Keratinocyte (primary cell): ENCODE data around the gene SEMA4D. TPM values are rescaled to one million over a fixed set of nuclear protein-coding genes. Genes with fewer than 3 reads are reported as not detected.
"Not testable (repeated sequence)": the region's sequence is repeated elsewhere in the genome, so short reads cannot be mapped to it uniquely, and the experiment has no call there.

Experiments used
- DNase-seq: peaks from one replicate; pipeline ENCODE4 v3.0.0-alpha.2; 2011; ENCODE audit warnings: low read depth, missing footprints, low spot score
- FAIRE-seq: peaks from 2 replicates; lab custom pipeline; 2011; peaks lifted over from hg19 to GRCh38; lab: Jason Lieb, UNC
- H2AFZ ChIP-seq: 2 replicates; pipeline ENCODE4 v1.6.0; 2012; ENCODE audit warnings: low read length, control low read depth, inconsistent platforms; ENCODE audit not compliant: control insufficient read depth
- H3K27ac ChIP-seq: 2 replicates; pipeline ENCODE4 v1.5.1; 2011; ENCODE audit warnings: low read length; ENCODE audit not compliant: control insufficient read depth, insufficient read depth
- H3K27me3 ChIP-seq: 3 replicates; pipeline ENCODE4 v1.6.0; 2011; ENCODE audit warnings: low read length; ENCODE audit not compliant: control insufficient read depth, insufficient read depth; ENCODE audit errors: extremely low read depth
- H3K36me3 ChIP-seq, 2 experiments: 2 replicates in 1 of 2; 3 replicates in 1 of 2; pipeline ENCODE4 v1.5.1; 2011; ENCODE audit warnings: low read length in 2 of 2, mild to moderate bottlenecking in 1 of 2; ENCODE audit not compliant: control insufficient read depth in 2 of 2, insufficient read depth in 2 of 2; ENCODE audit errors: extremely low read depth in 1 of 2
- H3K4me1 ChIP-seq: 3 replicates; pipeline ENCODE4 v1.5.1; 2011; ENCODE audit warnings: low read length; ENCODE audit not compliant: control insufficient read depth, insufficient read depth; ENCODE audit errors: extremely low read depth
- H3K4me2 ChIP-seq: 3 replicates; pipeline ENCODE4 v1.6.0; 2011; ENCODE audit warnings: low read depth, low read length; ENCODE audit not compliant: control insufficient read depth, insufficient read depth; ENCODE audit errors: extremely low read depth
- H3K4me3 ChIP-seq, 3 experiments: fragments of 200-600 bp in 1 of 3; sonication (generic) in 1 of 3; 2 replicates in 2 of 3; 3 replicates in 1 of 3; pipeline ENCODE4 v1.5.1; 2011 to 2016; ENCODE audit warnings: low read length in 3 of 3, mild to moderate bottlenecking in 3 of 3, control low read depth in 2 of 3, inconsistent platforms in 1 of 3, low read depth in 1 of 3, mixed read lengths in 1 of 3, mixed run types in 1 of 3, moderate library complexity in 1 of 3; ENCODE audit not compliant: control insufficient read depth in 2 of 3, insufficient read depth in 2 of 3; ENCODE audit errors: extremely low read depth in 1 of 3
- H3K79me2 ChIP-seq: 2 replicates; pipeline ENCODE4 v1.6.0; 2012; ENCODE audit warnings: low read length; ENCODE audit not compliant: control insufficient read depth, insufficient read depth
- H3K9ac ChIP-seq: 3 replicates; pipeline ENCODE4 v1.6.0; 2011; ENCODE audit warnings: low read length; ENCODE audit not compliant: control insufficient read depth, insufficient read depth; ENCODE audit errors: extremely low read depth
- H3K9me1 ChIP-seq: 3 replicates; pipeline ENCODE4 v1.6.0; 2011; ENCODE audit warnings: low read length; ENCODE audit not compliant: control insufficient read depth, insufficient read depth; ENCODE audit errors: extremely low read depth
- H3K9me3 ChIP-seq: 2 replicates; pipeline ENCODE4 v1.5.1; 2012; ENCODE audit warnings: low read depth, low read length; ENCODE audit not compliant: control insufficient read depth
- H4K20me1 ChIP-seq: 3 replicates; pipeline ENCODE4 v1.6.0; 2011; ENCODE audit warnings: low read length; ENCODE audit not compliant: control insufficient read depth, insufficient read depth; ENCODE audit errors: extremely low read depth
- EZH2 ChIP-seq: IDR thresholded peaks from one replicate; pipeline ENCODE4 v1.6.1; 2012; ENCODE audit warnings: inconsistent platforms, mild to moderate bottlenecking, low read length, moderate library complexity
- dilution Hi-C: fragments of 300-500 bp; cut with MboI; formaldehyde crosslinking; loops from one replicate; pipeline ENCODE4 v1.7.0; 2020; ENCODE audit warnings: low sequenced_read_pairs; ENCODE audit not compliant: extremely low pct_ligation_motif_present
- polyA plus RNA-seq, 5 experiments: library from polyadenylated mRNA; depleted of rRNA in 3 of 5; stranded (reverse) in 3 of 5; stranded (forward) in 1 of 5; unstranded in 1 of 5; fragments of >200 nt; gene quantifications; 1 replicate in 1 of 5; 2 replicates in 3 of 5; 3 replicates in 1 of 5; pipeline versions ENCODE4 v1.2.1 to v1.2.3, GENCODE V29; 2011 to 2012; ENCODE audit warnings: missing spikeins in 2 of 5, low read depth in 1 of 5, low replicate concordance in 1 of 5
- TF ChIP-seq, protein P1 (sequence below), 3 experiments: IDR thresholded peaks in 1 of 3; conservative IDR thresholded peaks in 1 of 3; optimal IDR thresholded peaks in 1 of 3; 2 replicates in 2 of 3; 3 replicates in 1 of 3; pipeline versions ENCODE3 to v1.5.1; 2011; ENCODE audit warnings: low read length in 3 of 3, mild to moderate bottlenecking in 3 of 3, moderate library complexity in 2 of 3, control low read depth in 1 of 3, inconsistent platforms in 1 of 3; ENCODE audit not compliant: insufficient read depth in 2 of 3; ENCODE audit errors: extremely low read depth in 1 of 3

SEMA4D gene
- polyA plus RNA-seq, 1 donor (not counting 4 experiments of a cell fraction or from before 2014, with no cell fraction given) = 0.43 TPM

- dilution Hi-C loops = no loop called here
- FAIRE-seq (no peak), DNase-seq (no peak)
- no peaks in the 10 kb centered on the region for H4K20me1 ChIP-seq
- no peak for TF ChIP-seq EZH2
- TF ChIP-seq, protein P1, sequence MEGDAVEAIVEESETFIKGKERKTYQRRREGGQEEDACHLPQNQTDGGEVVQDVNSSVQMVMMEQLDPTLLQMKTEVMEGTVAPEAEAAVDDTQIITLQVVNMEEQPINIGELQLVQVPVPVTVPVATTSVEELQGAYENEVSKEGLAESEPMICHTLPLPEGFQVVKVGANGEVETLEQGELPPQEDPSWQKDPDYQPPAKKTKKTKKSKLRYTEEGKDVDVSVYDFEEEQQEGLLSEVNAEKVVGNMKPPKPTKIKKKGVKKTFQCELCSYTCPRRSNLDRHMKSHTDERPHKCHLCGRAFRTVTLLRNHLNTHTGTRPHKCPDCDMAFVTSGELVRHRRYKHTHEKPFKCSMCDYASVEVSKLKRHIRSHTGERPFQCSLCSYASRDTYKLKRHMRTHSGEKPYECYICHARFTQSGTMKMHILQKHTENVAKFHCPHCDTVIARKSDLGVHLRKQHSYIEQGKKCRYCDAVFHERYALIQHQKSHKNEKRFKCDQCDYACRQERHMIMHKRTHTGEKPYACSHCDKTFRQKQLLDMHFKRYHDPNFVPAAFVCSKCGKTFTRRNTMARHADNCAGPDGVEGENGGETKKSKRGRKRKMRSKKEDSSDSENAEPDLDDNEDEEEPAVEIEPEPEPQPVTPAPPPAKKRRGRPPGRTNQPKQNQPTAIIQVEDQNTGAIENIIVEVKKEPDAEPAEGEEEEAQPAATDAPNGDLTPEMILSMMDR (optimal IDR thresholded peaks at IDR 0.05 in 1 of 3, IDR thresholded peaks at IDR 0.05 in 1 of 3, conservative IDR thresholded peaks at IDR 0.05 in 1 of 3; ENCODE audit: extremely low read depth in 1 of 3, insufficient read depth in 2 of 3, low read length in 3 of 3) = no peak
- H3K27ac ChIP-seq = no peak overlapping the region
- no peak overlapping the region for H3K4me3 ChIP-seq
- H3K4me1 ChIP-seq = no peaks in the 10 kb centered on the region
- no peaks in the 10 kb centered on the region for H3K9me3 ChIP-seq
- H3K36me3 ChIP-seq = no peaks in the 10 kb centered on the region
- no peak overlapping the region for H3K9ac ChIP-seq
- H3K79me2 ChIP-seq = no peaks in the 10 kb centered on the region
- H2AFZ ChIP-seq = no peak overlapping the region
- H3K27me3 ChIP-seq = no peaks in the 10 kb centered on the region
- H3K4me2 ChIP-seq = no peak overlapping the region
- no peaks in the 10 kb centered on the region for H3K9me1 ChIP-seq
Observed at GRCh38 chr9:89473762-89474469, 24.0 kb downstream of the SEMA4D start.

DNA sequence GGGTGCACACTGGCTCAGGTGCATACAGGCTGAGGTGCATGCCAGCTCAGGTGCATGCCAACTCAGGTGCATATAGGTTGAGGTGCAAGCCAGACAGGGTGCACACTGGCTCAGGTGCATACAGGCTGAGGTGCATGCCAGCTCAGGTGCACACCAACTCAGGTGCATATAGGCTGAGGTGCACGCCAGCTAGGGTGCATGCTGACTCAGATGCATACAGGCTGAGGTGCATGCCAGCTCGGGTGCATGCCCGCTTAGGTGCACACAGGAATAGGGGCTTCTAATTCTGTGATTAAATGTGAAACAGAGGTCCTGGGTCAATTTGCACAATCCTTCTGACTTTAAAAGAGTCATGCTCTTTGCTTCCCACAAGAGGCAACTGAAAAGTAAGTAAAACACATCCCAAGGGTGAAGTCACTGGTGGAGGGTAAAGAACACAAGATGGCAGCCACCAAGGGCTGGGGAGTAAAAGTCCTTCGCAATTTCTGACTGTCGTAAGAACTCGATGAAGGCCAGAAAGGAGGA, 26.1 kb downstream of the SEMA4D start:
- H3K9me1 ChIP-seq, H3K4me3 ChIP-seq, H3K79me2 ChIP-seq, H3K9ac ChIP-seq, dilution Hi-C loops, FAIRE-seq, H2AFZ ChIP-seq, H4K20me1 ChIP-seq, H3K9me3 ChIP-seq, DNase-seq, H3K4me2 ChIP-seq, H3K4me1 ChIP-seq, H3K36me3 ChIP-seq, H3K27ac ChIP-seq, H3K27me3 ChIP-seq: not testable (repeated sequence)
